Keratinocyte (primary cell): Measurements from ENCODE around the gene CCL18. TPM values are rescaled to one million over a fixed set of nuclear protein-coding genes. Genes with fewer than 3 reads are reported as not detected.

Experiments
- DNase-seq: peaks from one replicate; pipeline ENCODE4 v3.0.0-alpha.2; 2011; ENCODE audit warnings: low read depth, missing footprints, low spot score
- FAIRE-seq: peaks from 2 replicates; lab custom pipeline; 2011; peaks lifted over from hg19 to GRCh38; lab: Jason Lieb, UNC
- H2AFZ ChIP-seq: 2 replicates; pipeline ENCODE4 v1.6.0; 2012; ENCODE audit warnings: low read length, control low read depth, inconsistent platforms; ENCODE audit not compliant: control insufficient read depth
- H3K27ac ChIP-seq: 2 replicates; pipeline ENCODE4 v1.5.1; 2011; ENCODE audit warnings: low read length; ENCODE audit not compliant: control insufficient read depth, insufficient read depth
- H3K27me3 ChIP-seq: 3 replicates; pipeline ENCODE4 v1.6.0; 2011; ENCODE audit warnings: low read length; ENCODE audit not compliant: control insufficient read depth, insufficient read depth; ENCODE audit errors: extremely low read depth
- H3K36me3 ChIP-seq, 2 experiments: 2 replicates in 1 of 2; 3 replicates in 1 of 2; pipeline ENCODE4 v1.5.1; 2011; ENCODE audit warnings: low read length in 2 of 2, mild to moderate bottlenecking in 1 of 2; ENCODE audit not compliant: control insufficient read depth in 2 of 2, insufficient read depth in 2 of 2; ENCODE audit errors: extremely low read depth in 1 of 2
- H3K4me1 ChIP-seq: 3 replicates; pipeline ENCODE4 v1.5.1; 2011; ENCODE audit warnings: low read length; ENCODE audit not compliant: control insufficient read depth, insufficient read depth; ENCODE audit errors: extremely low read depth
- H3K4me2 ChIP-seq: 3 replicates; pipeline ENCODE4 v1.6.0; 2011; ENCODE audit warnings: low read depth, low read length; ENCODE audit not compliant: control insufficient read depth, insufficient read depth; ENCODE audit errors: extremely low read depth
- H3K4me3 ChIP-seq, 3 experiments: fragments of 200-600 bp in 1 of 3; sonication (generic) in 1 of 3; 2 replicates in 2 of 3; 3 replicates in 1 of 3; pipeline ENCODE4 v1.5.1; 2011 to 2016; ENCODE audit warnings: low read length in 3 of 3, mild to moderate bottlenecking in 3 of 3, control low read depth in 2 of 3, inconsistent platforms in 1 of 3, low read depth in 1 of 3, mixed read lengths in 1 of 3, mixed run types in 1 of 3, moderate library complexity in 1 of 3; ENCODE audit not compliant: control insufficient read depth in 2 of 3, insufficient read depth in 2 of 3; ENCODE audit errors: extremely low read depth in 1 of 3
- H3K79me2 ChIP-seq: 2 replicates; pipeline ENCODE4 v1.6.0; 2012; ENCODE audit warnings: low read length; ENCODE audit not compliant: control insufficient read depth, insufficient read depth
- H3K9ac ChIP-seq: 3 replicates; pipeline ENCODE4 v1.6.0; 2011; ENCODE audit warnings: low read length; ENCODE audit not compliant: control insufficient read depth, insufficient read depth; ENCODE audit errors: extremely low read depth
- H3K9me1 ChIP-seq: 3 replicates; pipeline ENCODE4 v1.6.0; 2011; ENCODE audit warnings: low read length; ENCODE audit not compliant: control insufficient read depth, insufficient read depth; ENCODE audit errors: extremely low read depth
- H3K9me3 ChIP-seq: 2 replicates; pipeline ENCODE4 v1.5.1; 2012; ENCODE audit warnings: low read depth, low read length; ENCODE audit not compliant: control insufficient read depth
- H4K20me1 ChIP-seq: 3 replicates; pipeline ENCODE4 v1.6.0; 2011; ENCODE audit warnings: low read length; ENCODE audit not compliant: control insufficient read depth, insufficient read depth; ENCODE audit errors: extremely low read depth
- CTCF ChIP-seq, 3 experiments: IDR thresholded peaks in 1 of 3; conservative IDR thresholded peaks in 1 of 3; optimal IDR thresholded peaks in 1 of 3; 2 replicates in 2 of 3; 3 replicates in 1 of 3; pipeline versions ENCODE3 to v1.5.1; 2011; ENCODE audit warnings: low read length in 3 of 3, mild to moderate bottlenecking in 3 of 3, moderate library complexity in 2 of 3, control low read depth in 1 of 3, inconsistent platforms in 1 of 3; ENCODE audit not compliant: insufficient read depth in 2 of 3; ENCODE audit errors: extremely low read depth in 1 of 3
- EZH2 ChIP-seq: IDR thresholded peaks from one replicate; pipeline ENCODE4 v1.6.1; 2012; ENCODE audit warnings: inconsistent platforms, mild to moderate bottlenecking, low read length, moderate library complexity
- dilution Hi-C: fragments of 300-500 bp; cut with MboI; formaldehyde crosslinking; loops from one replicate; pipeline ENCODE4 v1.7.0; 2020; ENCODE audit warnings: low sequenced_read_pairs; ENCODE audit not compliant: extremely low pct_ligation_motif_present
- polyA plus RNA-seq, 5 experiments: library from polyadenylated mRNA; depleted of rRNA in 3 of 5; stranded (reverse) in 3 of 5; stranded (forward) in 1 of 5; unstranded in 1 of 5; fragments of >200 nt; gene quantifications; 1 replicate in 1 of 5; 2 replicates in 3 of 5; 3 replicates in 1 of 5; pipeline versions ENCODE4 v1.2.1 to v1.2.3, GENCODE V29; 2011 to 2012; ENCODE audit warnings: missing spikeins in 2 of 5, low read depth in 1 of 5, low replicate concordance in 1 of 5

Gene CCL18
- polyA plus RNA-seq, 1 donor (not counting 4 experiments of a cell fraction or from before 2014, with no cell fraction given): not detected

GRCh38 chr17:36016555-36016954, 47.5 kb upstream of the CCL18 start:
- no peaks in the 10 kb centered on the region for H4K20me1 ChIP-seq
- dilution Hi-C loops: no loop called here
- H3K27me3 ChIP-seq: no peaks in the 10 kb centered on the region
- TF ChIP-seq EZH2: no peak
- no peaks in the 10 kb centered on the region for H3K9me3 ChIP-seq
- no peak for DNase-seq
- no peaks in the 10 kb centered on the region for H3K36me3 ChIP-seq
- H3K9ac ChIP-seq: no peak overlapping the region
- no peak overlapping the region for H3K27ac ChIP-seq
- H3K79me2 ChIP-seq: no peaks in the 10 kb centered on the region
- no peaks in the 10 kb centered on the region for H3K4me1 ChIP-seq
- no peaks in the 10 kb centered on the region for H3K9me1 ChIP-seq
- FAIRE-seq: no peak
- H2AFZ ChIP-seq: no peak overlapping the region
- H3K4me2 ChIP-seq: no peak overlapping the region
- H3K4me3 ChIP-seq: no peak overlapping the region

- Histone ChIP-seq H3K9ac (no peak within 1 kb of the TSS), H3K27me3 (no peaks in the 10 kb centered on the region), H3K9me1 (no peaks in the 10 kb centered on the region), H4K20me1 (no peaks in the 10 kb centered on the region), H3K27ac (no peak within 1 kb of the TSS), H3K4me2 (no peak within 1 kb of the TSS), H3K36me3 (no peaks in the 10 kb centered on the region), H3K79me2 (no peaks in the 10 kb centered on the region), H3K4me3 (no peak within 1 kb of the TSS), H3K9me3 (no peaks in the 10 kb centered on the region), H3K4me1 (no peaks in the 10 kb centered on the region), H2AFZ (no peak within 1 kb of the TSS)
- no peak for DNase-seq
- dilution Hi-C loops: no loop called here
- no peak for FAIRE-seq
- TF ChIP-seq CTCF (optimal IDR thresholded peaks at IDR 0.05 in 1 of 3, IDR thresholded peaks at IDR 0.05 in 1 of 3, conservative IDR thresholded peaks at IDR 0.05 in 1 of 3; ENCODE audit: extremely low read depth in 1 of 3, insufficient read depth in 2 of 3, low read length in 3 of 3) (no peak), EZH2 (no peak)
Measured at GRCh38 chr17:36017799-36018198, 46.3 kb upstream of the CCL18 start, which contains the start of gene CCL23. CCL23 (minus strand) TSS chr17:36017972; CDS start chr17:36017897, 75 bp downstream.

DNA sequence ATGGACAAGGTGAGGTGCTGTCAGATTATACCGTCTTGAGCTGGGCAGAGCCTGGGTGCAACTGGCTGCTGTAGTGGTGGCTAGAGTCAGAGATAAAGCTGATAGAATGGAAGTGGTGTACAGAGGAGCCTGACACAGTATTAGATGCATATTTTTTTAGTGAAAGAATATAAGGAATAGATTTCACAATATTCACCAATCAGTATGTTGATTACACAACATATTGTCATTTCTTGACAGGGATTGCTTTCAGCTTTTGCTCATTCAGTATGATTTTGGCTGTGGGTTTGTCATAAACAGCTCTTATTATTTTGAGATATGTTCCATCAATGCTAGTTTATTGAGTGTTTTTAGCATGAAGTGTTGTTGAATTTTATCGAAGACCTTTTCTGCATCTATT, 44.6 kb upstream of the CCL18 start:
- H3K27ac ChIP-seq: no peak overlapping the region
- no peaks in the 10 kb centered on the region for H4K20me1 ChIP-seq
- FAIRE-seq (no peak), DNase-seq (no peak)
- dilution Hi-C loops: no loop called here
- H3K4me1 ChIP-seq: no peaks in the 10 kb centered on the region
- TF ChIP-seq CTCF (optimal IDR thresholded peaks at IDR 0.05 in 1 of 3, IDR thresholded peaks at IDR 0.05 in 1 of 3, conservative IDR thresholded peaks at IDR 0.05 in 1 of 3; ENCODE audit: extremely low read depth in 1 of 3, insufficient read depth in 2 of 3, low read length in 3 of 3): no peak
- no peak for TF ChIP-seq EZH2
- no peaks in the 10 kb centered on the region for H3K9me3 ChIP-seq
- no peak overlapping the region for H3K4me2 ChIP-seq
- no peaks in the 10 kb centered on the region for H3K27me3 ChIP-seq
- no peak overlapping the region for H3K4me3 ChIP-seq
- H2AFZ ChIP-seq: no peak overlapping the region
- H3K36me3 ChIP-seq: no peaks in the 10 kb centered on the region
- H3K9ac ChIP-seq: no peak overlapping the region
- H3K9me1 ChIP-seq: no peaks in the 10 kb centered on the region
- H3K79me2 ChIP-seq: no peaks in the 10 kb centered on the region
